ENCODE measurements around the gene COL6A1. TPM values are rescaled to one million over a fixed set of nuclear protein-coding genes. Genes with fewer than 3 reads are reported as not detected.

COL6A1 gene
- total RNA-seq, 3 donors from 2014 or later: 45.0 to 663 (median 114) TPM

GRCh38 chr21:45991606-45992300 lies 10.2 kb downstream of the COL6A1 start:
- no peaks in the 10 kb centered on the region for H3K36me3 ChIP-seq (ENCODE audit: low read depth)
- no peaks in the 10 kb centered on the region for H3K4me1 ChIP-seq (ENCODE audit: low read depth)
- TF ChIP-seq CTCF (IDR thresholded peaks at IDR 0.05): no peak
- no peaks in the 10 kb centered on the region for H3K9me3 ChIP-seq
- no peak overlapping the region for H3K4me3 ChIP-seq
- ATAC-seq (no peak), DNase-seq (peak in 2 of 3 donors; percentile 21 to 22)
- intact Hi-C loops (cut with DNase I, micrococcal nuclease): no loop called here

- TF ChIP-seq CTCF (IDR thresholded peaks at IDR 0.05): no peak
- Histone ChIP-seq H3K4me1 (ENCODE audit: low read depth) (no peaks in the 10 kb centered on the region), H3K9me3 (no peaks in the 10 kb centered on the region), H3K36me3 (ENCODE audit: low read depth) (no peaks in the 10 kb centered on the region), H3K4me3 (no peak overlapping the region)
- ATAC-seq (no peak), DNase-seq (peak; percentile 0 to 48 (median 15))
- intact Hi-C loops (cut with DNase I, micrococcal nuclease): no loop called here
These were observed 11.0 kb downstream of the COL6A1 start for GRCh38 chr21:45992301-45993209.

GRCh38 chr21:45993210-45994085 lies 11.9 kb downstream of the COL6A1 start:
- Histone ChIP-seq H3K4me1 (ENCODE audit: low read depth) (no peaks in the 10 kb centered on the region), H3K4me3 (no peak overlapping the region), H3K36me3 (ENCODE audit: low read depth) (no peaks in the 10 kb centered on the region), H3K9me3 (no peaks in the 10 kb centered on the region)
- no peak for ATAC-seq
- no peak for TF ChIP-seq CTCF (IDR thresholded peaks at IDR 0.05)
- intact Hi-C loops (cut with DNase I, micrococcal nuclease): no loop called here
- DNase-seq: peak in 2 of 3 donors; percentile 23 to 44

GRCh38 chr21:45994086-45994661 lies 12.6 kb downstream of the COL6A1 start:
- intact Hi-C loops (cut with DNase I, micrococcal nuclease): no loop called here
- DNase-seq: peak in 2 of 3 donors; percentile 11 to 29
- H3K36me3 ChIP-seq (ENCODE audit: low read depth): no peaks in the 10 kb centered on the region

More at GRCh38 chr21:45994086-45994661, 12.6 kb downstream of the COL6A1 start:
- H3K9me3 ChIP-seq: no peaks in the 10 kb centered on the region
- no peak for TF ChIP-seq CTCF (IDR thresholded peaks at IDR 0.05)
- ATAC-seq: no peak
- no peaks in the 10 kb centered on the region for H3K4me1 ChIP-seq (ENCODE audit: low read depth)
- H3K4me3 ChIP-seq: no peak overlapping the region
